NOMO-1 (cell line): ENCODE data around the gene CCDC47.

Source experiments
- DNase-seq, 2 experiments: peaks; one replicate each; lab custom pipeline; 2025; ENCODE audit not compliant: unreplicated experiment in 2 of 2; lab: John Stamatoyannopoulos, UW

Gene CCDC47

GRCh38 chr17:63699638-63700527 is 73.5 kb downstream of the CCDC47 start, which contains the start of gene LIMD2:
TSS of gene LIMD2 (minus strand) at chr17:63700125. CDS start at chr17:63699298, 827 bp downstream.
- DNase-seq, result peak; percentile 33

GRCh38 chr17:63698886-63699637 is 74.3 kb downstream of the CCDC47 start:
- peak; percentile 49 to 54 for DNase-seq

- peak; percentile 15 to 19 for DNase-seq
Measured at GRCh38 chr17:63698381-63698885, 75.0 kb downstream of the CCDC47 start.

- peak; percentile 81 to 84 for DNase-seq
Measured at GRCh38 chr17:63697341-63698286, 75.8 kb downstream of the CCDC47 start.

GRCh38 chr17:63696381-63696961 is 76.9 kb downstream of the CCDC47 start:
- DNase-seq, result peak; percentile 28 to 33

- DNase-seq, result no peak
Measured at GRCh38 chr17:63695889-63696288, 77.5 kb downstream of the CCDC47 start.
